GM12878 (cell line): ENCODE measurements around the gene RTP1. TPM values are rescaled to one million over a fixed set of nuclear protein-coding genes. Genes with fewer than 3 reads are reported as not detected.

Experiments
- BCL11A ChIP-seq: IDR thresholded peaks from 2 replicates; pipeline ENCODE4 v1.6.1; 2011; ENCODE audit warnings: low read depth, low read length
- BMI1 ChIP-seq: fragments of 450-650 bp; IDR thresholded peaks from 2 replicates; pipeline ENCODE4 v1.6.1; 2016; ENCODE audit warnings: mild to moderate bottlenecking, moderate library complexity, borderline replicate concordance
- IKZF2 ChIP-seq, 2 experiments: fragments of 450-650 bp; IDR thresholded peaks; 2 replicates each; pipeline ENCODE4 v1.6.1; 2017; ENCODE audit warnings: mild to moderate bottlenecking in 2 of 2, moderate library complexity in 2 of 2
- NR2F1 ChIP-seq: fragments of 450-650 bp; conservative IDR thresholded peaks from 2 replicates; pipeline ENCODE4 v1.6.1; 2017; ENCODE audit warnings: mild to moderate bottlenecking
- RAD21 ChIP-seq: IDR thresholded peaks from 2 replicates; pipeline ENCODE4 v1.6.1; 2011; ENCODE audit warnings: mild to moderate bottlenecking, low read depth, low read length, moderate library complexity; ENCODE audit not compliant: insufficient read depth
- REST ChIP-seq: IDR thresholded peaks from 2 replicates; pipeline ENCODE4 v1.6.1; 2012; ENCODE audit warnings: mild to moderate bottlenecking, low read depth, low read length
- SIX5 ChIP-seq: IDR thresholded peaks from 2 replicates; pipeline ENCODE4 v1.6.1; 2011; ENCODE audit warnings: mild to moderate bottlenecking, low read depth, low read length, moderate library complexity; ENCODE audit not compliant: severe bottlenecking
- SMAD1 ChIP-seq: fragments of 450-650 bp; IDR thresholded peaks from 2 replicates; pipeline ENCODE4 v1.6.1; 2018; ENCODE audit warnings: mild to moderate bottlenecking, low read depth; ENCODE audit not compliant: partially characterized antibody
- SMAD5 ChIP-seq: IDR thresholded peaks from 2 replicates; pipeline ENCODE4 v1.6.1; 2016; ENCODE audit warnings: antibody characterized with exemption, low read depth
- USF2 ChIP-seq: IDR thresholded peaks from 2 replicates; pipeline ENCODE4 v1.6.1; 2011; ENCODE audit warnings: low read depth, low read length, improper control_type of control experiment, borderline replicate concordance
- YBX1 ChIP-seq: fragments of 450-650 bp; IDR thresholded peaks from 2 replicates; pipeline ENCODE4 v1.6.1; 2016; ENCODE audit warnings: antibody characterized with exemption
- ZNF384 ChIP-seq: IDR thresholded peaks from 2 replicates; pipeline ENCODE4 v1.6.1; 2012; ENCODE audit warnings: low read depth, mild to moderate bottlenecking, low read length, improper control_type of control experiment, borderline replicate concordance
- ZZZ3 ChIP-seq: IDR thresholded peaks from 2 replicates; pipeline ENCODE4 v1.6.1; 2011; ENCODE audit warnings: low read depth; ENCODE audit not compliant: control insufficient read depth, insufficient read length
- polyA plus RNA-seq, 11 experiments: library from polyadenylated mRNA; depleted of rRNA in 4 of 11; unstranded in 6 of 11; stranded (reverse) in 5 of 11; fragments of >200 nt; fragmentation: Nextera tagmentation in 4 of 11; fragmentation: Illumina TruSeq in 1 of 11; extraction: Ambion mirVana in 4 of 11; extraction: Trizol in 1 of 11; gene quantifications; 1 replicate in 1 of 11; 2 replicates in 10 of 11; pipeline versions ENCODE4 v1.2.1 to v1.2.3, GENCODE V29; 2011 to 2016; ENCODE audit warnings: inconsistent platforms in 2 of 11, missing spikeins in 2 of 11, low read depth in 1 of 11
- total RNA-seq, 4 experiments: library from RNA; depleted of rRNA in 3 of 4; stranded (reverse); fragments of >200 nt in 3 of 4; fragmentation: Illumina TruSeq in 1 of 4; extraction: Trizol in 1 of 4; gene quantifications; 2 replicates each; pipeline versions ENCODE4 v1.2.1 to v1.2.3, GENCODE V29; 2013 to 2021

RTP1 gene
- total and polyA plus RNA-seq, 10 of the 15 experiments (the other 5 are each of a cell fraction or from before 2014, with no cell fraction given) = not detected

GRCh38 chr3:187165144-187165543 lies 32.1 kb upstream of the RTP1 start (continued):
- TF ChIP-seq REST = no peak
- TF ChIP-seq RAD21 = peak; percentile 74
- no peak for TF ChIP-seq BCL11A
- TF ChIP-seq IKZF2 (IDR thresholded peaks at IDR 0.05) = no peak
- no peak for TF ChIP-seq NR2F1
- TF ChIP-seq SMAD5 = no peak
- TF ChIP-seq YBX1 = no peak
- peak; percentile 94 for TF ChIP-seq ZNF384
- TF ChIP-seq USF2 = no peak
- TF ChIP-seq SMAD1 = no peak
- TF ChIP-seq ZZZ3 = no peak
- no peak for TF ChIP-seq BMI1
- TF ChIP-seq SIX5 = peak; percentile 10
